ENCODE measurements around the gene NDUFAF8. TPM values are rescaled to one million over a fixed set of nuclear protein-coding genes. Genes with fewer than 3 reads are reported as not detected.

NDUFAF8 gene
- total RNA-seq, 2 experiments from 2014 or later = 97.2 to 102 TPM

GRCh38 chr17:81237591-81238489, 1.3 kb upstream of the NDUFAF8 start:
- Mint-ChIP-seq H3K27me3 (no peaks in the 10 kb centered on the region), H3K4me3 (peak overlapping the region; percentile 74), H3K4me1 (peaks cover 27% of the 10 kb centered on the region), H3K9me3 (no peaks in the 10 kb centered on the region), H3K36me3 (peaks cover 24% of the 10 kb centered on the region), H3K27ac (no peak overlapping the region)
- no peak for DNase-seq

GRCh38 chr17:81238490-81238814, 666 bp upstream of the NDUFAF8 start:
- no peak overlapping the region for H3K27ac Mint-ChIP-seq
- no peak for DNase-seq

GRCh38 chr17:81239714-81240555, 817 bp downstream of the NDUFAF8 start:
- Mint-ChIP-seq H3K27me3 (no peaks in the 10 kb centered on the region), H3K4me3 (peak overlapping the region; percentile 96), H3K9me3 (no peaks in the 10 kb centered on the region), H3K27ac (peak overlapping the region; percentile 96), H3K4me1 (peaks cover 27% of the 10 kb centered on the region), H3K36me3 (peaks cover 24% of the 10 kb centered on the region)
- peak; percentile 66 for DNase-seq

More at GRCh38 chr17:81238490-81238814, 666 bp upstream of the NDUFAF8 start:
- Mint-ChIP-seq H3K36me3 (peaks cover 24% of the 10 kb centered on the region), H3K4me1 (peaks cover 27% of the 10 kb centered on the region), H3K4me3 (peak overlapping the region; percentile 74), H3K27me3 (no peaks in the 10 kb centered on the region), H3K9me3 (no peaks in the 10 kb centered on the region)

GRCh38 chr17:81240761-81241160, 1.6 kb downstream of the NDUFAF8 start:
- peaks cover 27% of the 10 kb centered on the region for H3K4me1 Mint-ChIP-seq
- H3K27me3 Mint-ChIP-seq = no peaks in the 10 kb centered on the region
- peak overlapping the region; percentile 55 for H3K27ac Mint-ChIP-seq
- H3K36me3 Mint-ChIP-seq = peaks cover 24% of the 10 kb centered on the region
- no peaks in the 10 kb centered on the region for H3K9me3 Mint-ChIP-seq
- DNase-seq = no peak
- H3K4me3 Mint-ChIP-seq = peak overlapping the region; percentile 96

GRCh38 chr17:81241203-81241602, 2.1 kb downstream of the NDUFAF8 start:
- Mint-ChIP-seq H3K36me3 (peaks cover 24% of the 10 kb centered on the region), H3K9me3 (no peaks in the 10 kb centered on the region), H3K27ac (peak overlapping the region; percentile 57), H3K4me1 (peaks cover 27% of the 10 kb centered on the region), H3K4me3 (peak overlapping the region; percentile 96), H3K27me3 (no peaks in the 10 kb centered on the region)
- DNase-seq = no peak

GRCh38 chr17:81241648-81242420, 2.7 kb downstream of the NDUFAF8 start:
- peak overlapping the region; percentile 55 for H3K4me3 Mint-ChIP-seq
- H3K27ac Mint-ChIP-seq = peak overlapping the region; percentile 60
- H3K4me1 Mint-ChIP-seq = peaks cover 27% of the 10 kb centered on the region
- no peaks in the 10 kb centered on the region for H3K27me3 Mint-ChIP-seq
- peak; percentile 72 for DNase-seq
- no peaks in the 10 kb centered on the region for H3K9me3 Mint-ChIP-seq
- H3K36me3 Mint-ChIP-seq = peaks cover 24% of the 10 kb centered on the region

- no peaks in the 10 kb centered on the region for H3K9me3 Mint-ChIP-seq
- peaks cover 21% of the 10 kb centered on the region for H3K4me1 Mint-ChIP-seq
- H3K4me3 Mint-ChIP-seq = no peak overlapping the region
- H3K27ac Mint-ChIP-seq = peak overlapping the region; percentile 60
- H3K27me3 Mint-ChIP-seq = no peaks in the 10 kb centered on the region
- peaks cover 24% of the 10 kb centered on the region for H3K36me3 Mint-ChIP-seq
- DNase-seq = no peak
Measured at GRCh38 chr17:81242421-81243332, 3.6 kb downstream of the NDUFAF8 start.

GRCh38 chr17:81243333-81243664, 4.2 kb downstream of the NDUFAF8 start:
- Mint-ChIP-seq H3K27me3 (no peaks in the 10 kb centered on the region), H3K36me3 (peaks cover 24% of the 10 kb centered on the region), H3K9me3 (no peaks in the 10 kb centered on the region), H3K27ac (peak overlapping the region; percentile 34), H3K4me3 (no peak overlapping the region), H3K4me1 (peaks cover 16% of the 10 kb centered on the region)
- DNase-seq = no peak

GRCh38 chr17:81244358-81245023, 5.4 kb downstream of the NDUFAF8 start:
- DNase-seq = no peak
- peak overlapping the region; percentile 29 for H3K27ac Mint-ChIP-seq
- peaks cover 26% of the 10 kb centered on the region for H3K36me3 Mint-ChIP-seq
- H3K4me3 Mint-ChIP-seq = no peak overlapping the region
- no peaks in the 10 kb centered on the region for H3K9me3 Mint-ChIP-seq
- no peaks in the 10 kb centered on the region for H3K27me3 Mint-ChIP-seq
- H3K4me1 Mint-ChIP-seq = peaks cover 16% of the 10 kb centered on the region

GRCh38 chr17:81245024-81245664, 6.0 kb downstream of the NDUFAF8 start:
- Mint-ChIP-seq H3K27ac (no peak overlapping the region), H3K27me3 (no peaks in the 10 kb centered on the region), H3K4me1 (peaks cover 14% of the 10 kb centered on the region)

GRCh38 chr17:81245665-81246342, 6.7 kb downstream of the NDUFAF8 start:
- Mint-ChIP-seq H3K4me3 (no peak overlapping the region), H3K36me3 (peaks cover 19% of the 10 kb centered on the region), H3K27me3 (no peaks in the 10 kb centered on the region), H3K27ac (no peak overlapping the region), H3K4me1 (peaks cover 11% of the 10 kb centered on the region), H3K9me3 (no peaks in the 10 kb centered on the region)
- DNase-seq = no peak

More at GRCh38 chr17:81245024-81245664, 6.0 kb downstream of the NDUFAF8 start:
- Mint-ChIP-seq H3K4me3 (no peak overlapping the region), H3K9me3 (no peaks in the 10 kb centered on the region), H3K36me3 (peaks cover 21% of the 10 kb centered on the region)
- no peak for DNase-seq

- peaks cover 9% of the 10 kb centered on the region for H3K4me1 Mint-ChIP-seq
- no peaks in the 10 kb centered on the region for H3K9me3 Mint-ChIP-seq
- no peak overlapping the region for H3K4me3 Mint-ChIP-seq
- no peak overlapping the region for H3K27ac Mint-ChIP-seq
- no peak for DNase-seq
- H3K27me3 Mint-ChIP-seq = no peaks in the 10 kb centered on the region
- peaks cover 15% of the 10 kb centered on the region for H3K36me3 Mint-ChIP-seq
Measured at GRCh38 chr17:81246343-81246670, 7.2 kb downstream of the NDUFAF8 start.

All from activated naive CD8-positive, alpha-beta T cell treated with anti-CD3 and anti-CD28 coated beads for 36 hours (primary cell).